GM18870 (cell line): Measurements from ENCODE around the gene GRIN2A.

Experiments used
- ATAC-seq: cut with Tn5 transposase; IDR thresholded peaks from one replicate; pipeline ENCODE4 v1.9.1; 2021; ENCODE audit warnings: moderate library complexity; ENCODE audit not compliant: unreplicated experiment

Gene GRIN2A

GRCh38 chr16:9787717-9788116 is 394.5 kb downstream of the GRIN2A start:
- no peak for ATAC-seq

GRCh38 chr16:9780831-9781230 is 401.4 kb downstream of the GRIN2A start:
- ATAC-seq: no peak

- ATAC-seq: no peak
These were observed 403.4 kb downstream of the GRIN2A start for GRCh38 chr16:9778849-9779248.

GRCh38 chr16:9775998-9776397 is 406.2 kb downstream of the GRIN2A start:
- ATAC-seq: no peak

- ATAC-seq: no peak
These were observed 408.9 kb downstream of the GRIN2A start for GRCh38 chr16:9773289-9773688.

- no peak for ATAC-seq
These were observed 409.6 kb downstream of the GRIN2A start for GRCh38 chr16:9772526-9773225.

- ATAC-seq: no peak
These were observed 415.3 kb downstream of the GRIN2A start for GRCh38 chr16:9766891-9767290.

GRCh38 chr16:9763505-9763904 is 418.7 kb downstream of the GRIN2A start:
- no peak for ATAC-seq

GRCh38 chr16:9761870-9762269 is 420.4 kb downstream of the GRIN2A start:
- no peak for ATAC-seq

- ATAC-seq: no peak
These were observed 424.5 kb downstream of the GRIN2A start for GRCh38 chr16:9757687-9758086.

- no peak for ATAC-seq
These were observed 425.8 kb downstream of the GRIN2A start for GRCh38 chr16:9756434-9756833.

- no peak for ATAC-seq
These were observed 427.1 kb downstream of the GRIN2A start for GRCh38 chr16:9755081-9755480.

- ATAC-seq: no peak
These were observed 440.5 kb downstream of the GRIN2A start for GRCh38 chr16:9741776-9742175.

GRCh38 chr16:9739301-9739700 is 442.9 kb downstream of the GRIN2A start:
- no peak for ATAC-seq

- no peak for ATAC-seq
These were observed 443.5 kb downstream of the GRIN2A start for GRCh38 chr16:9738690-9739089.

- ATAC-seq: no peak
These were observed 445.7 kb downstream of the GRIN2A start for GRCh38 chr16:9736547-9736946.

GRCh38 chr16:9723136-9723535 is 459.1 kb downstream of the GRIN2A start:
- no peak for ATAC-seq

- no peak for ATAC-seq
These were observed 468.3 kb downstream of the GRIN2A start for GRCh38 chr16:9713907-9714306.

- no peak for ATAC-seq
These were observed 469.1 kb downstream of the GRIN2A start for GRCh38 chr16:9713156-9713555.

- ATAC-seq: no peak
These were observed 473.1 kb downstream of the GRIN2A start for GRCh38 chr16:9708972-9709620.

- ATAC-seq: no peak
These were observed 475.9 kb downstream of the GRIN2A start for GRCh38 chr16:9706217-9706836.

- no peak for ATAC-seq
These were observed 478.5 kb downstream of the GRIN2A start for GRCh38 chr16:9703731-9704130.
